Suprapubic skin (tissue), 4 donors: ENCODE measurements around the gene MFSD12. TPM values are rescaled to one million over a fixed set of nuclear protein-coding genes. Genes with fewer than 3 reads are reported as not detected.
A peak's percentile ranks its signal among the peaks of the same experiment; 100 is the strongest.

ENCODE experiments used
- DNase-seq, 2 donors: peaks; one replicate each; pipeline ENCODE4 v3.0.0-alpha.2; 2019; ENCODE audit warnings: low spot score in 2 of 2
- H3K27ac ChIP-seq: fragments of 200-600 bp; sonication (generic); one replicate; pipeline ENCODE4 v1.5.1; 2019
- H3K27me3 ChIP-seq: fragments of 200-600 bp; sonication (generic); one replicate; pipeline ENCODE4 v1.5.1; 2019
- H3K36me3 ChIP-seq: fragments of 200-600 bp; sonication (generic); one replicate; pipeline ENCODE4 v1.5.1; 2019
- H3K4me1 ChIP-seq: fragments of 200-600 bp; sonication (generic); one replicate; pipeline ENCODE4 v1.5.1; 2019
- H3K4me3 ChIP-seq: fragments of 200-600 bp; sonication (generic); one replicate; pipeline ENCODE4 v1.5.1; 2019; ENCODE audit warnings: mild to moderate bottlenecking
- H3K9me3 ChIP-seq: fragments of 200-600 bp; sonication (generic); one replicate; pipeline ENCODE4 v1.5.1; 2019
- CTCF ChIP-seq, 2 donors: fragments of 200-600 bp in 1 of 2; fragments of 450-650 bp in 1 of 2; sonication (generic) in 1 of 2; IDR thresholded peaks; one replicate each; pipeline ENCODE4 v1.5.1; 2016 to 2019; ENCODE audit warnings: antibody characterized with exemption in 2 of 2, mild to moderate bottlenecking in 1 of 2, moderate library complexity in 1 of 2
- EP300 ChIP-seq: sonication (generic); formaldehyde crosslinking; IDR thresholded peaks from one replicate; pipeline ENCODE4 v1.6.1; 2017; ENCODE audit warnings: antibody characterized with exemption
- POLR2A ChIP-seq, 2 donors: fragments of 450-650 bp; IDR thresholded peaks; one replicate each; pipeline ENCODE4 v1.6.1; 2017; ENCODE audit warnings: antibody characterized with exemption in 2 of 2, mild to moderate bottlenecking in 2 of 2, moderate library complexity in 2 of 2
- POLR2AphosphoS5 ChIP-seq, 3 donors: sonication (generic); formaldehyde crosslinking; IDR thresholded peaks; one replicate each; pipeline ENCODE4 v1.6.1; 2017; ENCODE audit warnings: antibody characterized with exemption in 3 of 3
- WGBS: methylation state at CpG from one replicate; pipeline ENCODE4 v1.1.5; 2018; 5-methylcytosine and 5-hydroxymethylcytosine counted together
- total RNA-seq, 4 donors: library from RNA; depleted of rRNA; stranded (reverse); fragments of >200 nt; gene quantifications; one replicate each; pipeline ENCODE4 v1.1.0, GENCODE V29; 2016

Gene MFSD12
- total RNA-seq, 4 donors from 2014 or later, result 60.4 to 206 (median 119) TPM

- TF ChIP-seq POLR2AphosphoS5 (IDR thresholded peaks at IDR 0.05) (no peak), EP300 (no peak), POLR2A (IDR thresholded peaks at IDR 0.05) (no peak), CTCF (IDR thresholded peaks at IDR 0.05) (no peak)
- DNase-seq, result no peak
- no peak overlapping the region for H3K27ac ChIP-seq
- H3K36me3 ChIP-seq, result peaks cover 4% of the 10 kb centered on the region
- 75% methylated on average over 28 of the region's 29 CpGs for WGBS
- no peaks in the 10 kb centered on the region for H3K27me3 ChIP-seq
- no peaks in the 10 kb centered on the region for H3K9me3 ChIP-seq
- peak overlapping the region; percentile 40 for H3K4me3 ChIP-seq
- H3K4me1 ChIP-seq, result peaks cover 48% of the 10 kb centered on the region
Measured at GRCh38 chr19:3575949-3576673, 18.7 kb upstream of the MFSD12 start.

- H3K4me3 ChIP-seq, result no peak overlapping the region
- no peaks in the 10 kb centered on the region for H3K27me3 ChIP-seq
- no peak for TF ChIP-seq POLR2AphosphoS5 (IDR thresholded peaks at IDR 0.05)
- no peak for TF ChIP-seq POLR2A (IDR thresholded peaks at IDR 0.05)
- TF ChIP-seq CTCF (IDR thresholded peaks at IDR 0.05), result no peak
- no peak for TF ChIP-seq EP300
- H3K4me1 ChIP-seq, result peaks cover 48% of the 10 kb centered on the region
- WGBS, result 89% methylated on average over 19 of the region's 19 CpGs
- DNase-seq, result no peak
- no peaks in the 10 kb centered on the region for H3K9me3 ChIP-seq
- no peak overlapping the region for H3K27ac ChIP-seq
- peaks cover 4% of the 10 kb centered on the region for H3K36me3 ChIP-seq
Measured at GRCh38 chr19:3575260-3575741, 17.9 kb upstream of the MFSD12 start.

- Histone ChIP-seq H3K4me1 (peaks cover 48% of the 10 kb centered on the region), H3K36me3 (peaks cover 4% of the 10 kb centered on the region), H3K27ac (no peak overlapping the region), H3K4me3 (peak overlapping the region; percentile 90), H3K9me3 (no peaks in the 10 kb centered on the region), H3K27me3 (no peaks in the 10 kb centered on the region)
- peak; percentile 93 to 96 for DNase-seq
- TF ChIP-seq POLR2AphosphoS5 (IDR thresholded peaks at IDR 0.05) (no peak), EP300 (no peak), POLR2A (IDR thresholded peaks at IDR 0.05) (no peak), CTCF (IDR thresholded peaks at IDR 0.05) (no peak)
- WGBS, result 58% methylated on average over 53 of the region's 55 CpGs
Measured at GRCh38 chr19:3573858-3574637, 16.7 kb upstream of the MFSD12 start.

GRCh38 chr19:3573162-3573857 is 15.9 kb upstream of the MFSD12 start:
- H3K9me3 ChIP-seq, result no peaks in the 10 kb centered on the region
- DNase-seq, result no peak
- H3K27me3 ChIP-seq, result no peaks in the 10 kb centered on the region
- H3K27ac ChIP-seq, result peak overlapping the region; percentile 86
- peaks cover 48% of the 10 kb centered on the region for H3K4me1 ChIP-seq
- peak overlapping the region; percentile 90 for H3K4me3 ChIP-seq
- TF ChIP-seq POLR2AphosphoS5 (IDR thresholded peaks at IDR 0.05) (no peak), EP300 (no peak), CTCF (IDR thresholded peaks at IDR 0.05) (no peak), POLR2A (IDR thresholded peaks at IDR 0.05) (no peak)
- H3K36me3 ChIP-seq, result peaks cover 4% of the 10 kb centered on the region
- 2% methylated on average over 7 of the region's 60 CpGs for WGBS

GRCh38 chr19:3572855-3573161 is 15.4 kb upstream of the MFSD12 start, which contains the start of gene HMG20B:
Gene HMG20B (plus strand): TSS chr19:3572944. CDS start chr19:3573310, 366 bp downstream.
- TF ChIP-seq POLR2A (IDR thresholded peaks at IDR 0.05), result no peak
- no peak for TF ChIP-seq CTCF (IDR thresholded peaks at IDR 0.05)
- no peak for TF ChIP-seq EP300
- no peak for TF ChIP-seq POLR2AphosphoS5 (IDR thresholded peaks at IDR 0.05)
- H3K9me3 ChIP-seq, result no peaks in the 10 kb centered on the region
- peaks cover 4% of the 10 kb centered on the region for H3K36me3 ChIP-seq
- DNase-seq, result no peak
- H3K27me3 ChIP-seq, result no peaks in the 10 kb centered on the region
- peak within 1 kb of the TSS; percentile 90 for H3K4me3 ChIP-seq
- H3K27ac ChIP-seq, result peak within 1 kb of the TSS; percentile 86
- peaks cover 48% of the 10 kb centered on the region for H3K4me1 ChIP-seq
- no CpG with 5 or more reads among the region's 30 CpGs for WGBS
